Left renal pelvis (tissue), 4 donors: ENCODE data around the gene PRTN3. TPM values are rescaled to one million over a fixed set of nuclear protein-coding genes. Genes with fewer than 3 reads are reported as not detected.

Experiments used
- DNase-seq, 4 donors: peaks; one replicate each; pipeline ENCODE4 v3.0.0-alpha.2; 2013; ENCODE audit warnings: low read depth in 4 of 4, low spot score in 3 of 4
- polyA plus RNA-seq, 4 donors: library from polyadenylated mRNA; unstranded; fragments of 120-200 nt; gene quantifications; one replicate each; pipeline ENCODE4 v1.2.1, GENCODE V29; 2013; ENCODE audit not compliant: insufficient read length in 4 of 4

PRTN3 gene, protein sequence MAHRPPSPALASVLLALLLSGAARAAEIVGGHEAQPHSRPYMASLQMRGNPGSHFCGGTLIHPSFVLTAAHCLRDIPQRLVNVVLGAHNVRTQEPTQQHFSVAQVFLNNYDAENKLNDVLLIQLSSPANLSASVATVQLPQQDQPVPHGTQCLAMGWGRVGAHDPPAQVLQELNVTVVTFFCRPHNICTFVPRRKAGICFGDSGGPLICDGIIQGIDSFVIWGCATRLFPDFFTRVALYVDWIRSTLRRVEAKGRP
- 1 to 10 TPM in 2 of 4 donors, under 1 TPM in 2; 0.59 to 2.0 (median 1.0) TPM for polyA plus RNA-seq

DNA sequence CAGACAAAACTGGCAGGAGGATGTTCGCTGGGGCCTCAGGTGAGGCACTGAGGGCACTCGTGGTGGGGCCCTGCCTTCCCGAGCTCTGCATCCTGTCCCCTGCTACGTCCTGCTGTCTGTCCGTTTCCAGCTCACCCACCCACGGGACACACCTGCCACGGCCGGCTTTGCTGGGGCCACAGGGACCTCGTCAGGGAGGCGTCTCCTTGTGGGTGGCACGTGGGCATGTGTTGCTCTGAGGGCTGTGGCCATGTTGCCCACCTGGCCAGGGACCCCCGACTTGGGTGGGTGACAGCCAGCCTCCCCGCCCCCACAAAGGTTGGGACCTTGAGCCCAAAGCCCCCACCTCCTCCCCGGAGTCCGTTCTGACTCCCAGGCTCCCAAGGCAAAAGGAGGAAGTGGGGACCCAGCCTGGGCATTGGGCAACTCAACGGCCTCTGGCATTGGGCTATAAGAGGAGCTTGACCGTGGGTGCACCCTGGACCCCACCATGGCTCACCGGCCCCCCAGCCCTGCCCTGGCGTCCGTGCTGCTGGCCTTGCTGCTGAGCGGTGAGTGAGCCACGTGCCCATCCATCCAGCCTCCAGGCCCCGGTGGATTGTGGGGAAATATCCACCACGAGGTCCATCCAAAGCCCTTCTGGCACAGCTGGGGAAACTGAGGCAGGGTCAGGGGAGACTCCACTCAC, at the start of gene PRTN3:
Gene PRTN3, plus strand, starts transcription at position 481 of the 688 bp plus-strand sequence. Its CDS starts 10 bp downstream, at position 491.
- no peak for DNase-seq

DNA sequence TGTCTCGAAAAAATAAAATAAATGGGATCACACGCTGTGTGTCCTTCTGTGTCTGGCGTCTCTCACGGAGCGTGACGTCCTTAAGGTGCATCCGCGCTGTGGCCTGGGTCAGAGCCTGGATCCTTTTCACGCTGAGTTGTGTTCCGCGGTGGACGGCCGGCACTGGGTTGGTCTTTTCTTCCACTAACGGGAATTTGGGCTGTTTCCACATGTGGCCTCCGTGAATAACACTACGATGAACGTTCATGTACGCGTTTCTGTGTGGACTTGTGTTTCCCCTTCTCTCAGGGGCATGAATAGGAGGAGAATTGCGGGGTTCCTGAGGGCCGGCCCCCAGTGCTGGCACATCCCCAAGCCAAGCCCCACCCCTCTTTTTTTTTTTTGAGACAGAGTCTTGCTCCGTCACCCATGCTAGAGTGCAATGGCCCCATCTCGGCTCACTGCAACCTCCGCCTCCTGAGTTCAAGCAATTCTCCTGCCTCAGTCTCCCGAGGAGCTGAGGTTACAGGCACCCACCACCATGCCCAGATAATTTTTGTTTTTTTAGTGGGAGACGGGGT, 49.7 kb upstream of the PRTN3 start:
- no peak for DNase-seq

DNA sequence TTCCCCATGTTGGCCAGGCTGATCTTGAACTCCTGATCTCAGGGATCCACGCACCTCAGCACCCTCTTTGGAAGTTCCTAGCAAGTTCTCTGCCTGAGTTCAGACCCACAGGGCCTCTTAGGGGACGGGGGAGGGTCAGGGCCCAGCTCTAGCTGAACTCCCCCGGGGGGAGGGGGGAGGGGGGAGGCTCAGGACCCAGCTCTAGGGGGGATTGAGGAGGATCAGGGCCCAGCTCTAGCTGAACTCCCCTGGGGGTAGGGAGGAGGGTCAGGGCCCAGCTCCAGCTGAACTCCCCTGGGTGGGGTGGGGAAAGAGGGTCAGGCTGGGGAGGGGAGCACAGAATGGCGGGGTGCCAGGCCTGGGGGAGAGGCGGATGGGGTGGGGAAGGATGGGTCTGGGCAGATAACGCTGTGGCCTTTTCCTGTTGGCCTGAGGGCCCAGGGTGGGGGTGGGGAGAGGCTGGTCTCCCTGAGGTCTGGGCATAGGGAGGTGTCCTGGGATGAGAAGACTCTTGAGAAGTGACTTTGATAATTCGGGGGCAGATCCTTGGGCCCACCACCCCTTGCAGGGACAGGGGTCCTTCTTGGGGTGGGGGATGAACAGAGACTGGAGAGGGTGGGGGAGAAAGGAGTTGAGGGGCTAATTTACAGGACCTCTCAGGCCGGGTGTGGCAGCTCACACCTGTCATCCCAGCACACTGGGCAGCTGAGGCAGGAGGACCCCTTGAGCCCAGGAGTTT, 49.1 kb upstream of the PRTN3 start:
- no peak for DNase-seq

DNA sequence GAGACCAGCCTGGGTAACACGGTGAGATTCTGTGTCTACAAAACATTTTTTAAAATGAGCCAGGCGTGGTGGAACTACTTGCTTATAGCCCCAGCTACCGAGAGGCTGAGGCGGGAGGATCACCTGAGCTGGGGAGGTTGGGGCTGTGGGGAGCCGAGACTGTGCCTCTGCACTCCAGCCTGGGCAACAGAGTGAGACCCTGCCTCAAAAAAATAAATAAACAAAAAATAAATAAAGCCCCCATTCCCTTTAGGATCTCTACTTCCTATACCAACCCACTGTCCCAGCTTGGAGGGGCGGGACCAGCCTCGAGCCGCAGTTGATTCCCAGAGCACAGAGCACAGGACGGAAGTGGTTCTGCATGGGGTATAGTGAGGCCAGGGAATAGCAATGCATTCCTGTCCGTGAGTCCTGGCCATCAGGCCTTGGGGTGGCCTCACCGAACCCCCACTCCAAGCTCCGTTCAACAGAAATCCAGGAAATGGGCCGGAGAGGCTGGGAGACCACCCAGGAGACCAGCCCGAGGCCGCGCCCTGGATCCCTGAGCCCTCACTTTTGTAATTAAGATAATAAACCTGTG, 48.4 kb upstream of the PRTN3 start:
- no peak for DNase-seq

DNA sequence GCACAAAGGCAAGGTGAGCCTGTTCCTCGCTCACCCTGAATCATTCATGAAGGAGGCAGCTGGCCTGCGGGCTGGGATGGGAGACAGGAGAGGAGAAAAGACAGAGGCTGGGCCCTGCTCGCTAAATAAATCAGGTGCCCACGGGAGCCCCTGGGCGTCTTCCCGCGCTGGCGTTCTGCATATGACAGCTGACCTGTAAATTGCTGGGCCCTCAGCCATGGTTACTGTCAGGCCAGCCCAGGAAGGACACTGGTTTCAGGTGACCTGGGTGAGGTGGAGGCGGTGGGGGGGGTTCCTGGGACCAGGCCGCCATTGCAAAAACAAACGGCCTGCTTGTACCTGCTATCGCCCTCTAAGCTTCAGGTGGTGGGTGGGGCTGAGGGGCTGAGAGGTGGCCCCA, 47.0 kb upstream of the PRTN3 start:
- DNase-seq: no peak

DNA sequence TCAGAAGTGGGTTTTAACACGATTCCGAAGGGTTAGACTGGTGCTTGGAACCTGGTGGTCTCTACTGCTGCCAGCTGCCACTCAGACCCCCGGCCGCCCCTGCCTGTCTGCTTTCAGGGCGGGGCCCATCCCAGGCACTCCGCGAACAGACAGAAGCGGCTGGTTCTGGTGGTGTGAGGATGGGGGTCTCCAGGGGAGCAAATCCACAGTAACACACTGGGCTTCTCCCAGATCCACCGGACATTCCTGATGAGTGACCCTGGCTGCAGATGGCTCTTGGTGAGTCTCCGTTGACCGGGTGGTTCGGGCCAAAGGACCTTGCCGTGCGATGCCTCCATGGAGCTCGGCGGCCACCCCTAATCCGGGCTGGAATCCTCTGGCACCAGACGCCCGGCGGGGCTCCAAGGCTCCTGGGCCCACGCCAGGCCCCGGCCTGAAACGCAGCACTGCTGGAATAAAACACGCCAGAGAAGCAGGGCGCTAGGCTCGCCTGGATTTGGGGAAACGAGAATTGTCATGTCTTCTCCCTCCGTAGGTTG, 45.7 kb upstream of the PRTN3 start:
- no peak for DNase-seq

DNA sequence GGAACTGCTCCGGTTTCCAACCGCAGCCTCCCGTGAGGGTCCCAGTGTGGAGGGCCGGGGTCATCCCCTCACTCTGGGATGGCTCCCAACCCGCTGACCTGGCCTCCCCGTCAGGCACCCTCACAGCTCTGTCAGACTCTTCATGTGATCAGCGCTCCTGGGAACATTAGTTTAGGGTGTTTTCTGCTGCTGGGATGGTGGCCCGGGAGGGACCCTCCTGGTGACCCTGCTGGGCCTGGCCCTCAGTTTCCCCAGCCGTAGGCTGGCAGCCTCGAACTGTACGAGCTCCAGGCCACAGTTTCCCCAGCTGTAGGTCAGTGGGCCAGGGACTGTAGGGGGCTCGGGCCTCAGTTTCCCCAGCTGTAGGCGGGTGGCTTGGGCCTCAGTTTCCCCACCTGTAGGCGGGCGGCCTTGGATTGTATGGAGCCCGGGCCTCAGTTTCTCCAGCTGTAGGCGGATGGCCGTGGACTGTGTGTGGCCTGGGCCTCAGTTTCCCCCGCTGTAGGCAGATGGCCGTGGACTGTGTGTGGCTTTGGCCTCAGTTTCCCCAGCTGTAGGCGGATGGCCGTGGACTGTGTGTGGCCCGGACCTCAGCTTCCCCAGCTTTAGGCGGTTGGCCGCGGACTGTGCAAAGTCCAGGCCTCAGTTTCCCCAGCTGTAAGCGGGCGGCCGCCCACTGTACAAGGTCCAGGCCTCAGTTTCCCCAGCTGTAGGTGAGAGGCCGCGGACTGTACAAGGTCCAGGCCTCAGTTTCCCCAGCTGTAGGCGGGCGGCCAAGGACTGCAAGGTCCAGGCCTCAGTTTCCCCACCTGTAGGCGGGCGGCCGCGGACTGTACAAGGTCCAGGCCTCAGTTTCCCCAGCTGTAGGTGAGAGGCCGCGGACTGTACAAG, 44.9 kb upstream of the PRTN3 start:
- no peak for DNase-seq

DNA sequence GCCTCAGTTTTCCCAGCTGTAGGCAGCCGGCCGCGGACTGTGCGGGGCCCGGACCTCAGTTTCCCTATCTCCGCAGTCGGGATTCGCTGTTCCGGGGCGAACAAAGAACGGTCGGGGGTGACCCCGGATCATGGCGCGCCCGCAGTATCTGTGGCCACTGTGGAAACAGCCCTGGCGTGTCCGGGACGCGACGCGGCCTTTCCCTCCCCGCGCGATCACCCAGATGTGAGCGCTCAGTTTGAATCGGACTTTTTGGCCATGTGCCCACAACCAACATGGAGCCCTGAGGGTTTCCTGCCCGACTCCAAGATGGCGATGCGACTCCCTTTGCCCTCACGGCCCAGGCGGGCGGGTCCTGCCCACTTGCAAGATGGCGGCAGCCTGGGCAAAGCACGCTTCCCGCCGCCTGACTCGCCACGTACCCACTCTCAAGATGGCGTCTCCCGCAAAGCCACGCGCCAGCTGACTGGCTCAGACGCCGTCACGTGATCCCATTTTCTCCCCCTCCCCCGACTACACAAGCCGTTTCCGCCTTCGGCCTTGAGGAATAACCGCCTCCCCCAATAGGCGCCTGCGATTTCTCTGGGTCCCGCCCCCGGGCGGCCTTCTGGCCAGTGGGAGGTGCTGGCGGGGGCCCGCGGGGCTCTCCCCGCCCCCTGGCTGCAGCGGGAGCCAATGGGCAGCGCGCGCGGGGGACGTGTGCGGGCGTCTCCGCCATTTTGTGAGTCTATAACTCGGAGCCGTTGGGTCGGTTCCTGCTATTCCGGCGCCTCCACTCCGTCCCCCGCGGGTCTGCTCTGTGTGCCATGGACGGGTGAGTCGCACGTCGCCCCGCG, 43.9 kb upstream of the PRTN3 start, which contains the start of gene PTBP1:
Gene PTBP1, plus strand, starts transcription at position 761 of the 836 bp plus-strand sequence. Its CDS starts 46 bp downstream, at position 807.
- peak; percentile 100 for DNase-seq

DNA sequence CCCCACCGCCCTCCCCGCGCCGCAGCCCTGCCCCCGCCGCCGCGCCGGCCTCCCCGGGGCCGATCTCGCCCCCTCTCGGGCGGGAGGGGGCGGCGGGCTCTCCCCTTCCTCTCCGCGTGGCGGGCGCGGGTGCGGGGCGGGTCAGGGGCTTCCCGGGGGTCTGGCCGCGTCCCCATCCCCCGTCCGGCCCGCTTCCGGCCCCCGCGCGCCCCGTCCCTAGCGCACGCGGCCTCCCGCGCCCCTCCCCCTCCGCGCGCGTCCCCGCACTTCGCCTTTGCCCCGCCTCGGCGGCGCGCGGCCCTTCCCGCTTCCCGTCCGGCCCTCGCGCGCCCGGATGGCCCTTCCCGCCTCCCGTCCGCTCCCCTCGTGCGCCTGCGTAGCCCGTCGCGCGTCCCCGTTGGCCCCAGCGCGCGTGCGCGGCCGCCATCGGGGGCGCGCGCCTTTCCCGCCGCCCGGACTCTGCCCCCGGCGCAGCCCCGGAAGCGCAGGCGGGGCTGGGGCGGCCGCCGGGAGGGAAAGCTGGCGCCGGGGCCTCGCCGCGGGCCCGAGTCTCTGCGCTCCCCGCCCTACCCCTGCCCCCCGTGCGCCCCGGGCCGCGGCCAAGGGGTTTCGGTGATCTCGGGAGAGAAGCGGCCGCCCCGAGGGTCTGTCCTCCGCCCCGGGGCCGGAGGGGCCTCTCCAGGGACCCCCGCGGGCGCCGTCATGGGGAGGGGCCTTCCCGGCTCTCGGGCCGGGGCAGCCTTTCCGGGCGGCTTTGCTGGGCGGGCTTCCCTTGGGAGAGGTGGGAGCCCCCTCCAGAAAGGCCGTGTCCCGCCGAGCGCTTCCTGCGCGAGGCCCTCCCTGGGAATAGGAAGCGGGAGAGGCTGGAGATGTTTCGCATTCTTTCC, 43.0 kb upstream of the PRTN3 start:
- DNase-seq: peak in 2 of 4 donors; percentile 76 to 79

DNA sequence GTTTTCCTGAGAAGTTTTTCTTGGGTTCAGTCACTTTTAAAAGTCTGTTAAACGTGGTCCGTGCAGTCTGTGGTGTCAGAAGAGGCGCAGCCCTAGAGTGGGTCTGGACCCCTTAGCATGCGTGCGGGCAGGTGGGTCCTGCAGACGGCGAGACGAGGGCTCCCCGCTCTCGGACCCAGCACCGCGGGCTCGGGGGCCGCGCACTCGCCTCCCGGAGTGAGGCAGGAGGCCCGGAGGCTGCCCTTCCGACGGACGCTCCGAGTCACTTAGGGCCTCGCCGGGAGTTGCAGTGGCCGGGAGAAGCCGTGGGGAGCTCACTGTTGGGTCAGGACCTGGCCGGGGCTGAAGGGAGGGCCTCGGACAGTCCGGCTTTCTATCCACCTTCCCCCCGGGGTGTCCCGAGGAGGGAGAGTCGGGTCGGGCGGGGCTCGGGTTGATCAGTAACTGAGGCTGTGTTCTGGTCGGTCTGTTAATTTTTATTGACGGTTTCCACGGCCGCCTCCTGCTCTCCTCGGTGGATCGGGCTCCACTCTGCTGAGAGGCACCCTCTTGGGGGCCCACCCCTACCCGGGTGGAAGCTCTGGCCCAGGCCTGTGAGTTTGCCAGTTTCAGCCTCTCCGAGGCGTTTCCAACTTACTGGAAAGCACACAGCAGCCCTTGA, 42.3 kb upstream of the PRTN3 start:
- no peak for DNase-seq

DNA sequence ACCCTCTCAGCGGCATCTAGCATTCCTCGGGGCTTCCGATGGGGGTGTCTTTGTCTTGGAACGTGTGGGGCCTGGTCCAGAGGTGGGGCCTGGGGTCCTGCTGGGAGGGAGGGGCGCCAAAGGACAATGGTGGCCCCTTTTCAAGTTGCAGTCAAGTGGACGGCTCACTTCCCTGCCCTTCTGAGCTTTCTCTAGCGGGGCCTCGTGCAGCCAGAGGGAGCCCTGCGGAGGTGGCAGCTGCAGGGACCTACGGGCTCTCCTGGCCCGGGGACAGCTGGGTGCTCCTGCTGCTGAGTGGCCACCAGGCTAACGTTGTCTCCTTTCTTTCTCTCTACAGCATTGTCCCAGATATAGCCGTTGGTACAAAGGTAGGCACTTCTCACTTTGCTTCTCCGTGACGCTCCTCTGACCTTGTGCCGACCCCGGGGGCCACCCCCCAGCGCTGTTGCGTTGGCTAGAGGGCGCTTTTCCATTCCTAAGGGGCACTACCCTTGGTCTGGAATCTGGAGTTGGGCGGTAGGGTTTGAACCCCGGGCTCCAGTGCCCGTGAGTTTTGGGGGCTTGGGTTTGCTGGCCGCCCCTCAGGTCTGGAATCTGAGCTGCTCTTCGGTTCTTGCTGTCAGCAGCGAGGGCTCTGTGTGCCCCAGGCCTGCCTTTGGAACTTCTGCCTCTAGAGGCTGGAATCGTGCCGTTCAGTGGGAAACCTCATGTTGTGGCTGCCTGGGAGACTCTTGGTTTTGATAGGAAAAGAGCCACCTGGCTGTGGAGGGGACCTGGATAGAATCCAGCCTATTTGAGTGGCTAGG, 41.5 kb upstream of the PRTN3 start:
- no peak for DNase-seq

DNA sequence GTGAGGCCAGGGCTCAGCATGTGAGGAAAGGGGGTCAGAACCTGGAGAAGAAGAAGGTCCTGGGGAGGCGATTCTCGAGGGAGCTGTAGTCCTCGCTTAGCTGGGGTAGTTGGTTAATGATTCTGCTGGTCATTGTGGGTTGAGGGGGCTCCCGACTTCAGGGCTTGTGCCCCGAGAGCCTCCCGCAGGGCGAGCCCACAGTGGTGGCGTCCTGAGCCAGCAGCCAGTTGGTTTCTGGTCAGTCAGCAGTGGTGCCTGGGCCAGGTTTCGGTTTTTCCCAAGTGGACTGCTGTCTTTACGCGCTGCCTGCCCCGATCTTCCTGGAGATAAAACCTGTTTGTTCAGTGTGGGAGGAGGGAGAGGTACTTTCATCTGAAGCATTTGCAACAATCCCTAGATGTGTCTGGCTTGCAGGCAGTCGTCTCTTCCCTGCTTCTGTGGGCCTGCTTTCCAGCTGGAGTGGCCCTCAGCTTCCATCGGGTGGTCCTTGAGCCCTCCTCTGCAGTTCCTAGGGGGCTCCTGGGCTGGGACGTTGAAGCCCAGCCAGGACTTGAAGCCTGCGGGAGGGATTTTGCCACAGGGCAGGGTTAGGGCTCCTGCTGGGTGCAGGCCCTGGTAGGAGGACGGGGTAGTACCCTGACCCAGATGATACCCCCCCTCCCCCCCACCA, 40.3 kb upstream of the PRTN3 start:
- DNase-seq: no peak

DNA sequence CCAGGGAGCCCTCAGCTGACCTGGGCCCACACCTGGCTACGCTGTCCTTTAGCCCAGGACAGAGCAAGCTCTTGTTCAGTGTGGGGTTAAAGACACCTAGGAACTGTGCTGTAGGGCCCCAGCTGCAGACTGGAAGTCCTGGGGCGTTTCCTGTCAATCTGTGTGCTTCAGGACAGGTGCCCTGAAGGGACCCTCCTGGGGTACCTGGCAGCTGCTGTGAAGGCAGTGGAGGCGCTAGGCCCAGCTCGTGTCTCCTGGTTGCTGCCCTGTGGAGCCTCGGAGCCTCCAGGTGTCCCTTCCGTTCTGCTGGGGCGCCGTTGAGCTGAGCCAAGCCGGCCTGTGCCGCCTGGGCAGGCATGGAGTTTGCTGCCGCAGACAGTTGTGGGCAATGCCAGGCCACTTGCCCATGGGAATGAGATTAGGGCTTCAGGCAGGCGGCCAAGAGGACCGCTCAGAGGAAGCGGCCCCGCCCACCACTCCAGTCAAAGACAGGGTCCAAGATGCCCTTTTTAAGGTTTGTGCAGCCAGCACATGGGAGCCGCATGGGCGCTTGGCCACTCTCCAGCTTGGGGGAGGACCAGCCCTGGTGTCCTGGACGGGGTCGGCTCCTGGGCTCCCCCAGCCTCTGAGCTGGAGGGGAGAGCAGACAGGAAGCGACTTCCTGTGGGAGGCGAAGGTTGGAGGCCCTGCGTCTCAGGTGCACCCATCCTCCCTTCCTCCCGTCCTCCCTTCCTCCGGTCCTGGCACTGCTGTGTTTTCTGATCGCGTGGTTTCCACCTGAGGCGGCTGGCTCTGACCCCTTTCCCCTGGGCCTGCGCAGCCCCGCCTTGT, 39.6 kb upstream of the PRTN3 start:
- no peak for DNase-seq

DNA sequence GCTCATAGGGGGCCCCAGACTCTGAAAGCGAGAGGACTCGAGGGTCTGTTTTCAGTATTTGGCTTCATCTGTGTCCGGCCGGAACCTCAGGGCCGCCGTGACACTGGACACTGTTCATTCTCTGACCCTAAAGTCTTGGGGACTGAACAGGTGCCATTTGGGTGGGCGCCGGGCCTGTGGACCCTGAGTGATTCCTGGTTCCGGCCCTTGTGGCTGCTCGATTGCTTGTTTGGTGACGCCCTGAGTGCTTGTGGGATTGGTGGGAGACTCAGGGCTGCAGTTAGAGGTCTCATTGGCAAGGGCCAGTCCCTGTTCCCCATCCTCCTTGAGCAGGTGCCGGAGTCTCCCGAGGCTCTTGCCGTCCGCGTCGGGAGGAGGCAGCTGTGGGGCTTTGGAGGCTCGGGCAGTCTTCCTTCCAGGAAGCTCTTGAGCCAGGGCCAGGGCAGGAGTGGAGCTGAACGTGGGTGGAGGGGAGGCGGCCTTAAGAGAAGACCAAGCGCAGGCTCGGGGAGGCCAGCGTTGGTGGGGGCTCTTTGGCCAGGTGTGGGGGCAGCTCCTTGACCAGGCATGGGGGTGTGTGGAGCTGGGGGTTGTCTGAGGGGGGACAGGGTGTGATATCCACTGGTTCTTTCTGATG, 38.8 kb upstream of the PRTN3 start:
- no peak for DNase-seq
